Right ventricle myocardium superior (tissue), 1 donor: Measurements from ENCODE around the gene EMD. TPM values are rescaled to one million over a fixed set of nuclear protein-coding genes. Genes with fewer than 3 reads are reported as not detected.

Experiments
- ATAC-seq: fragments of 200-7000 bp; cut with Tn5 transposase; one replicate; pipeline ENCODE4 v1.9.1; 2020; ENCODE audit warnings: mild to moderate bottlenecking; ENCODE audit not compliant: poor library complexity
- DNase-seq: peaks from one replicate; pipeline ENCODE4 v3.0.0-alpha.2; 2020
- intact Hi-C: fragments of 100-400 bp; cut with DNase I; formaldehyde crosslinking; loops from one replicate; pipeline ENCODE4 v1.11.2; 2022
- total RNA-seq: library from RNA; stranded (reverse); fragmentation: NEBNext Ultra II Directional; extraction: Animal tissue kit (Norgen Biotek cat#: 25700); gene quantifications from one replicate; pipeline ENCODE4 v1.2.1, GENCODE V29; 2021
- donor health status: DM: no; HTN: yes; CAD: no; lungs with severe emphysema.

The EMD gene
- total RNA-seq, 1 donor from 2014 or later, result 49.2 TPM

- intact Hi-C loops, result no loop called here
- DNase-seq (peak; percentile 9), ATAC-seq (no peak)
Measured at GRCh38 chrX:154353172-154353843, 25.8 kb upstream of the EMD start.

- DNase-seq (peak; percentile 27), ATAC-seq (no peak)
- intact Hi-C loops, result no loop called here
Measured at GRCh38 chrX:154354013-154354412, 25.1 kb upstream of the EMD start.

GRCh38 chrX:154354516-154354915, 24.6 kb upstream of the EMD start:
- intact Hi-C loops, result no loop called here
- DNase-seq, result peak; percentile 13

GRCh38 chrX:154355094-154355775, 23.9 kb upstream of the EMD start:
- no peak for DNase-seq
- no peak for ATAC-seq
- intact Hi-C loops, result no loop called here

More at GRCh38 chrX:154354516-154354915, 24.6 kb upstream of the EMD start:
- ATAC-seq, result no peak

- intact Hi-C loops, result no loop called here
- no peak for DNase-seq
- peak; percentile 3 for ATAC-seq
Measured at GRCh38 chrX:154355776-154356140, 23.3 kb upstream of the EMD start.

GRCh38 chrX:154356596-154356995, 22.5 kb upstream of the EMD start:
- DNase-seq, result no peak
- no peak for ATAC-seq
- intact Hi-C loops, result no loop called here

- intact Hi-C loops, result no loop called here
- DNase-seq, result no peak
- ATAC-seq, result no peak
Measured at GRCh38 chrX:154357205-154357604, 21.9 kb upstream of the EMD start.

- ATAC-seq (no peak), DNase-seq (no peak)
- intact Hi-C loops, result no loop called here
Measured at GRCh38 chrX:154358011-154358410, 21.1 kb upstream of the EMD start.

- DNase-seq (no peak), ATAC-seq (no peak)
- intact Hi-C loops, result no loop called here
Measured at GRCh38 chrX:154358829-154359228, 20.3 kb upstream of the EMD start.

- intact Hi-C loops, result no loop called here
- DNase-seq, result no peak
Measured at GRCh38 chrX:154359362-154360154, 19.5 kb upstream of the EMD start.

GRCh38 chrX:154360155-154360713, 18.9 kb upstream of the EMD start:
- intact Hi-C loops, result no loop called here
- DNase-seq (no peak), ATAC-seq (no peak)

More at GRCh38 chrX:154359362-154360154, 19.5 kb upstream of the EMD start:
- ATAC-seq, result no peak

GRCh38 chrX:154362085-154362742, 16.9 kb upstream of the EMD start:
- ATAC-seq (no peak), DNase-seq (no peak)
- intact Hi-C loops, result no loop called here

- intact Hi-C loops, result no loop called here
- DNase-seq (no peak), ATAC-seq (no peak)
Measured at GRCh38 chrX:154363706-154364439, 15.2 kb upstream of the EMD start.

- no peak for DNase-seq
- ATAC-seq, result no peak
- intact Hi-C loops, result no loop called here
Measured at GRCh38 chrX:154365052-154365600, 14.0 kb upstream of the EMD start.

- DNase-seq, result no peak
- intact Hi-C loops, result no loop called here
Measured at GRCh38 chrX:154365997-154366665, 13.0 kb upstream of the EMD start.

GRCh38 chrX:154366666-154367055, 12.4 kb upstream of the EMD start:
- ATAC-seq, result peak; percentile 5
- peak; percentile 74 for DNase-seq
- intact Hi-C loops, result no loop called here

More at GRCh38 chrX:154365997-154366665, 13.0 kb upstream of the EMD start:
- no peak for ATAC-seq

GRCh38 chrX:154367474-154368308, 11.4 kb upstream of the EMD start:
- DNase-seq, result no peak
- ATAC-seq, result no peak
- intact Hi-C loops, result no loop called here
